NCI-H510A treated with DMSO at 0.1 percent for 48 hours (cell line): ENCODE results near the gene SLC15A5.

ENCODE experiments used
- DNase-seq: peaks from one replicate; lab custom pipeline; 2025; lab: John Stamatoyannopoulos, UW

Gene SLC15A5, protein sequence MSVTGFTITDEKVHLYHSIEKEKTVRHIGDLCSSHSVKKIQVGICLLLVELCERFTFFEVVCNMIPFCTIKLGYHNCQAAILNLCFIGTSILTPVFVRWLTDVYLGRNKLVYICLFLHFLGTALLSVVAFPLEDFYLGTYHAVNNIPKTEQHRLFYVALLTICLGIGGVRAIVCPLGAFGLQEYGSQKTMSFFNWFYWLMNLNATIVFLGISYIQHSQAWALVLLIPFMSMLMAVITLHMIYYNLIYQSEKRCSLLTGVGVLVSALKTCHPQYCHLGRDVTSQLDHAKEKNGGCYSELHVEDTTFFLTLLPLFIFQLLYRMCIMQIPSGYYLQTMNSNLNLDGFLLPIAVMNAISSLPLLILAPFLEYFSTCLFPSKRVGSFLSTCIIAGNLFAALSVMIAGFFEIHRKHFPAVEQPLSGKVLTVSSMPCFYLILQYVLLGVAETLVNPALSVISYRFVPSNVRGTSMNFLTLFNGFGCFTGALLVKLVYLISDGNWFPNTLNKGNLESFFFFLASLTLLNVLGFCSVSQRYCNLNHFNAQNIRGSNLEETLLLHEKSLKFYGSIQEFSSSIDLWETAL

DNA sequence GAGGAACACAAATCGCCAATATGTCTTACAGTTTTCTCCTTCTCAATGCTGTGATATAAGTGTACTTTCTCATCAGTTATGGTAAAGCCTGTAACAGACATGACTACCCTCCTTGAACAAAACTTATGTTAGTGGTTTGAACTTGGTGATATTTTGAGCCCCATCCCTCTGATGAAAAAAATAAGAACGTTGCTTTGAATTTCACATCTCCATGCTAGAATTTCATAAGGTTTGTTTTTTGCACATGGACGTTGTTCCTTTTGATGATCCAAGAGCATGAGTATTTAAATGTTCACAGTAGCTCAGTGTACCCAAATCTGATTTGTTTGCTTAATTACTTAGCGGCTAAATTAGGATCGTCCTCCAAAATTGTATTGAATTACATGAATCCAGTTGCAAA lies at the start of gene SLC15A5:
Gene SLC15A5, minus strand, starts transcription at position 101 of the 400 bp plus-strand sequence. Its CDS starts 0 bp downstream, at position 101.
- no peak for DNase-seq

DNA sequence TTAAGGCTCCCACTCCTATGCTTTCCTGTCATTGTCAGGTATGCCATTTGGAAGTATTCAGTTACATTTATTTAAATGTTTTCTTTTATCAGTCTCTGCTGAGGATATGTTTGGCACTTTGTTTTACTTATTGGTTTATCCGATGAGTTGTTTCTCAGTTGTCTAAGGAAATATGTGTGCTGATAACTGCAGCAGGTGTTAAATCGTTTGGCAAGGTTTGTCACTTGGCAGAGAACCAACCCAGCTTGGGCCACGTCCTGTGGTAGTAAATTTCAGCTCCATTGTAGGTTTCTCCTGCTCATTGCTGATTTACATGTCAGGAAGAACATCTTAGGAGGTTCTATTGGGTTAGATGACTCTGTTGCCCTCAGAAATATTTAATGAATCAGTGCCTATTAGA lies 47.9 kb upstream of the SLC15A5 start:
- DNase-seq = peak; percentile 32

- no peak for DNase-seq
These were observed 47.3 kb upstream of the SLC15A5 start for GRCh38 chr12:16324772-16325171.

DNA sequence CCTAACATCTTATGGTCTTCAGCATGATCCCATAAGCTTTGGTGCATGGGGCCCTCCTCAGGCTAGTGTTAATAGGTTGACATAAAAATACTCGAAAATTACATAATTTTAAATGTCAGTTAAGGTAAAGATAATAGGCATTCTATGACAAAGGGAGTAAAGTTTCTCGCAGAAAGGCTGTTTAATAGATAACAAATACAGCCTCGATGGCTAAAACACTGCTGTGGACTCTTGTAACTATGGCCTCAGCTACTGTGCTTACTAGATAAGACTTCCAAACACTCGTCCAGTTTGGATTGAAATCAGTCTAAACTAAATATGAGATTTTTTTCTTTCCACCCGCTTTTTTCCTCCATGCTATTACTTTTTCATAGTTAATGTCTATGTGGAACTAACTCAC lies 46.8 kb upstream of the SLC15A5 start:
- DNase-seq = no peak

GRCh38 chr12:16323638-16324037 lies 46.2 kb upstream of the SLC15A5 start:
- no peak for DNase-seq

DNA sequence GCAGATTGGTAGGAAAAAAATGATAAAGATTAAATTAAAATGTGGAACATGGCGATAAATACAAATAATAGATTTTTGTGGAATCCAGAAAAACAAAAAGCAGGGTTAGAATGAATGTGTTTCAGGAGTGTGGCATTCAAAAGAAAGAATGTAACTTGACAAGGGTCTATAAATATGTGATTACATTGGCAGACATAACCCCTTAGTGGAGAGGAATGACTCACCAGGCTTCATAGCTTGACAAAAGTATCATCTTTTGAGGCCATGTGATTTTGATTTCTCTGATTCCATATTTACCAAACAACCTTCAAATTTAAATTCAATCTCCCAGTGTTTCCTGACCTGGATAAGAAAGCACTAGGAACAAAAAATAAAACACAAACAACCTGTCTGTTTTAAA lies 45.5 kb upstream of the SLC15A5 start:
- DNase-seq = no peak

GRCh38 chr12:16310934-16311333 lies 33.4 kb upstream of the SLC15A5 start:
- no peak for DNase-seq

DNA sequence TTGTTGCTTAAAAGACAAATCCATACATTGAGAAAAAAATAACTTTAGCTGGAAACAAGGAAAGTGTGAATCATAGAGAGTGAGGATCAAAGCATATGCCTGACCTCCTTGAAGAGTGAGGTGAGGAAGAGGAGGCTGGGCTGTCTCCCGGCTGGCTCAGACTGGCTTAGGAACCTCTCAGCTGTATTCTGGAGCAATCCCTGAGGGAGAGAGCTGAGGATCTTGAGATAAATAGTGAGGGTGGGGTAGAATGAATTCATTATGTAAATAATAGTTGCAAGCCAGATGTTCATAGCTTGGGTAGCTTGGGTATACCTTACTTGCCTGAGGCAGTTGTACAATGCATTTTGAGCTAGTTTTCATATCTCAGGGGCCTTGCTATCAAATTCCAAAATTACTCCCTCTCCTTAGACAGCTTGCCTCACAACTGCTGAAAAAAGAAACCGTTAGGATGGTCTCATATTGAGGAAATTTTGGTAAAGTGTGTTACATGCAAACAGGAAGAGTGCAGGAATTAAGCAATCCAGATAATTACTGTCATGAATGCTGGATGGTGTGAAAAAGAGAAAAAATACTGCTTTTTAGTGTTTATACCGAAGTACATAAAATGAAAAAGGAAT lies 30.5 kb upstream of the SLC15A5 start:
- DNase-seq = no peak

DNA sequence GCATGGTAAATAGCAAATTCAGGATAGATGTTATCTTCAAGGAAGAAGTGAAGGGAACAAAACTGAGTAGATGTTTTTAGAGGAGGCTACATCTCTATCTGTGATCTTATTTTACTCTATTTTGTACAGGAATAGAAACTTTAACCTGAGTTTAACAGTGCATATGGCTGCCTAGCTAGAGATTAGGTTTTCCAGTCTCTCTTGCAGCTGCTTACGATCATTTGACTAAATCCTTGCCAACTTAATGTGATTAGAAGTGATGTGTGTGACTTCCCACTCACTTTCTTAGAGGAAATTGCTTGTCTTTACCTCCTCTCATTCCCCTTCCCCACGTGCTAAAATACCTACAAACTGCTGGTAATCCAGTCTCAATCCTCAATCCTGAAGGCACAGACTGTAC lies 26.5 kb upstream of the SLC15A5 start:
- DNase-seq = no peak

DNA sequence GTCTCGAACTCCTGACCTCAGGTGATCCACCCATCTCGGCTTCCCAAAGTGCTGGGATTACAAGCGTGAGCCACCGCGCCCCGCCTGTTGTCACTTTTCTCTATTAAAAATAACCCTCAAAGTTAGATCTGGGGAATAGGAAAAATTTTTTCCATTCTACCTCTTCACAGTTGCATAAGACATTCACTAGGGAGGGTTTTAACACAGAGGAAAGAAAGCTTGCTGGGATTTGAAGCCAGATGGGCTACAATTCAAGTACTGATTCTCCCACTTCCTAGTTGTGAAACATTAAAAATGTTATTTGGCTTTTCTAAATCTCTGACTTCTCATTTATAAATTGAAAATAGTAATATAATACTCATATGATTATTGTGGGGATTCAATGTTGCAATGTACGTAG lies 23.3 kb upstream of the SLC15A5 start:
- no peak for DNase-seq

DNA sequence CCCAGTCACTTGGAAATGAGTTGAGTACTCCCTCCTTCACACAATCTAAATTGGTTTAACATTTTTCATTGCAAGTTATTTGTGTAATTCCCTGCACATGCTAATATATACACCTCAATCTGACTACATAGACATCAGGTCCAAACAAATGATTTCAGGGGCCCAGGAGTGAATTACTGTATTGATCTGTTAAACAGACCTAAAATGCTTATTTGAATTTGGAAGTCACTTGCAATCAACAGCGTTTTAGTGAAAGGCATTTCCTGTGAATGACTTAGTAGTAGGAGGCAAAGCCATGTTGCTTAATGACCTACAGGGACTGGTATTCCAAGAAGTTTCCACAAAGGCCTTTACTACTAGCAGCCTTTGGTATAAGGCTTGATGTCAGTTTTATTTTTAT lies 22.6 kb upstream of the SLC15A5 start:
- DNase-seq = no peak

DNA sequence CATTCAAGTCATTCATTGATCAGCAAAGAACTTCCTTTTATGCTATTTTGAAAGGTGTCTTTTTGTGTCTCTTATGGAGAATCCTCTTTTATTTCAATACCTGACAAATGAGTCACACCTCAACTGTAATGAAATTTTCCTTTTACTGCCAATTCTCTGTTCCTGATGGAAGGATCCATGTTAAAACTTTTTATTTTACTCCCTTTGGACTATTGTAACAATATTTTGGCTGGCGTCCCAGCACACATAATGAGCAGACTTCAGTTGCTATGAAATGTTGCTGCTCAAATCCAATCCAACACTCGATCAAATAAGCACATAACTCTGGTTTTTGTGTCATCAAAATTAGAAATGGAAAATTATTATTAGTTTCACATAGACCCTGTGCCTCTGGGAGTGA lies 21.9 kb upstream of the SLC15A5 start:
- no peak for DNase-seq

DNA sequence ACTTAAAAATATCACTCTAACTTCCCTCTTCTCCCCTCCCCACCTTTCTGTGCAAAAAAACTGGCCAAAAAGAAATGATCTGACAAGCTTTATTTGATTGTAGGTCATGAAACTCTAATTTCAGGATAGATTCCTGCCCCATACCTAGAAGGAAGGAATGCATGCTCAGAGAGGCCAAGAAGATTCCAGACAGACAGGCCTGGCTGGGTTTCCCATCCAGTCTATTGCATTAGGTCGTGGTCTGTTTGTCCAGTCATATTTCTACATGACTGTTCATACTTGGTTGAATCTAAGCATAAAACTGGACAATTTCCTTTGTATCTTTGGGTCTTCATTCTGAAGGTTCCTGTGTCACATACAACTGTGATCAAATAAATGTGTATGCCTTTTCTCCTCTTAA lies 20.0 kb upstream of the SLC15A5 start:
- DNase-seq = no peak

DNA sequence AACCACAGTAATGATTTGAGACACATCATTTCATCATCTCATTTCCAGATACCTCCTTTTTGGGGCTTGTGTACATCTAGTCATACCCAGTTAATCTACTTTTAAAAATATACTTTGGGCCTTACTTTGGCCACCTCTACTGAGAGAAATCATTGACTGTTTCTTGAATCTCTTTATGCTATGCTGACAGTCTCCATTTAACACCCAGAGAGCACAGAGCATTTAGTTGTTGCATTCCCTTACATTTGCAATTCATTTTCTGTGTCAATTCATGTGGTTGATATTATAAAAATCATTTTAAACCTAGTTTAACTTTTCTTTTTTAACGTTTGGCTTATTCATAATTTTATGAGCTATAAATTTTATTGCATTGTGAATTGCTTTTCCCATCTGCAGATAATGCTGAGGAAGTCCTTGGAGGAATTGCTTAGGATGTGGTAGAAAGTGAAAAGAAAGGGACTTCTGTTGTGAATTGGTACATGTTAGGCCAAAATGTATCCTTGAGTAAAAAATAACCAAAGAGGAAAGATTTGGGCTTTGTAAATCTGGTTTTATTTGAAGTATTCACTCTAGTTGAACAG lies 17.0 kb upstream of the SLC15A5 start:
- DNase-seq = no peak

DNA sequence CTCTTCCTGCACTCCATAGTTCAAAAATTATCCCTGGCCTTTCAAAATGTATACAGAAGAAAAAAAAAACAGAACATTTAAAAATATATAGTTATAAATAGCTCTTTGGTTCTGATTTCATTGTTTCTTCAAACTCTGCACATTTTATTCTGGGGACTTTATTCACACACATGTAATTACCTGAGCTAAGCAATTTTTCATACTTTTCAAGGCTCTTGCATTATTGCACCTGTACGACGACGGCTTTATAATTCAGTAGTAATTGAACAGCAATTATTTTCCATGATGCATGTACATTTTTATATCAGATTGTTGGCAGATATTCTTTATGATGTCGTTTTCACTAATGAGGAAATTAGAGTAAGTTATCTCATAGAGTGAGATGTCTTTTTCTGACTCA lies 13.5 kb upstream of the SLC15A5 start:
- DNase-seq = no peak

DNA sequence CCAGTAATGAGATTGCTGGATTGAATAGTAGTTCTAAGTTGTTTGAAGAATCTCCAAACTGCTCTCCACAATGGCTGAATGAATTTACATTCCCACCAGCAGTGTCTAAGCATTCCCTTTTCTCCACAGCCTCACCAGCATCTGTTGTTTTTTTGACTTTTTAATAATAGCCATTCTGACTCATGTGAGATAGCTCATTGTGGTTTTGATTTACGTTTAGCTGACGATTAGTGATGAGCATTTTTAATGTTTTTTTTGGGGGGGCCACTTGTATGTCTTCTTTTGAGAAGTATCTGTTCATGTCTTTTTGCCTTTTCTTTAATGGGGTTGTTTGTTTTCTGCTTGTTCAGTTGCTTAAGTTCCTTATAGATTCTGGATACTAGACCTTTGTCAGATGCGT lies 8.1 kb upstream of the SLC15A5 start:
- DNase-seq = no peak

DNA sequence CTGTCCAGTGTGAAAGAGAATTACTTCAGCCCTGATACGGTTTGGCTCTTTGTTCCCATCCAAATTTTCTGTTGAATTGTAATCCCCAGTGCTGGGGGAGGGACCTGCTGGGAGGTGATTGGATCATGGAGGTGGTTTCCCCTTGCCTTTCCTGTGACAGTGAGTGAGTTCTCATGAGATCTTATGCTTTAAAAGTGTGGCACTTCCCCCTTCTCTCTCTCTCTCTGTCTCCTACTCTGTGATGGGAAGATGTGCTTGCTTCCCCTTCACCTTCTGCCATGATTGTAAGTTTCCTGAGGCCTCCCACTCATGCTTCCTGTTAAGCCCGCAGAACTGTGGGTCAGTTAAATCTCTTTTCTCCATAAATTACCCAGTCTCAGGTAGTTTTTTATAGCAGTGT lies 5.5 kb upstream of the SLC15A5 start:
- no peak for DNase-seq

DNA sequence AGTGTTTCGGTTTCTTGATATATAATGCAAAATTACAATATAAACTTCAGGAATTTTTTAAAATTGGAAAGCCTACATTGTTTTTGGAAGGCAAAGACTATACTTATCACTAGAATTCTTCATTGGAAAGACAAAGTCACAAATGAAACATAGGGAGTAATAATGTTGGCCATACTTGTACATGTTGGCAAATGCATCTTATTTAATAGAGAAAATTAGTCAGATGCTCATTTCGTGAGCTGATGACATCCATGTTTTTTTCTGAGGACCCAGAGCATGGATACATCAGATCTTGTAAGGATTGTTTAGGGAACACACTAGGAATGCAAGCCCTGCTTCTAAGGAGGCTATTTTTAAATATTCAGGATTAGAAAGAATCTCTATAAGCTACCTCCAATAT lies 4.6 kb upstream of the SLC15A5 start:
- DNase-seq = no peak

GRCh38 chr12:16281157-16281556 lies 3.7 kb upstream of the SLC15A5 start:
- no peak for DNase-seq

- DNase-seq = no peak
These were observed 5.3 kb downstream of the SLC15A5 start for GRCh38 chr12:16272222-16272621.

DNA sequence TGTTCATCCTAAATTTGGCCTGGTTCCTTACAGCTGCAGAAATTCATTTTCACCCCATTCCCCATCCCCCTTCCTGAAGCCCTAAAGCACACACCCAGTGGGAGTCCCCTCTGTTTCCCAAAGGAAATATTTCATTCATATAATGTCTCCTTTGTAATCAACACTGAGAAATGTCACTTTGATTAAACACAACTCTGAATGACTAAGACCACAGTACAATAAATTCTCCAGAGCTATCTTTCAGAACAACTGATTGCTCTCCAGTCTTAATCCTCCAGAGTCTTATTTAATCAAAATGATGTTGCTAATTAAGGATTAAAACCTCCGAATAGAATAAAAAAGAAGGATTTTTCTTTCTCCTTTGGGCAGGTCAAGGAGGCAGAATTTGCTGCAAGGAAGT lies 6.4 kb downstream of the SLC15A5 start:
- no peak for DNase-seq

- no peak for DNase-seq
These were observed 7.5 kb downstream of the SLC15A5 start for GRCh38 chr12:16269946-16270345.

DNA sequence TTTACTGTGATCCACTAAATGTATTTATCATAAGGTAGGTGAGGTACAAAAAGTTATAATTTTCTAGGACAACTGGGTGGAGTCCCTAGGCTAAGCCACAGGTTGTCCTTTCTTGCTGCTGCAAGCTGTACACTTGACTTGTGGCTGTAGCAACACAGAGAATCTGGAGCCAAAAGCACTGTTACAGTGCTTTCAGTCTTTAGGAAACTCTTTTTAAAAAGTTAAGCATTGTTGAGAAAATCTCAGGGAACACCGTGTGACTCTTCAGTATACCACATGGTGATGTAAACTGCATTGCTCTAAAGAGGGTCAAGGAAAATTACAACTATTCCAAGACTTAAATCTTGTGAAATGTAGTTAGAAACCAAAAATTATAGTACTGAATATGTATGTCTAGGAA lies 11.4 kb downstream of the SLC15A5 start:
- DNase-seq = no peak
